ENCODE data around the gene RBMS1. TPM values are rescaled to one million over a fixed set of nuclear protein-coding genes. Genes with fewer than 3 reads are reported as not detected.
A peak's percentile ranks its signal among the peaks of the same experiment; 100 is the strongest.

RBMS1 gene
- total and polyA plus RNA-seq, 2 of the 4 experiments (the other 2 are of a cell fraction) = 43.5 to 64.9 TPM

DNA sequence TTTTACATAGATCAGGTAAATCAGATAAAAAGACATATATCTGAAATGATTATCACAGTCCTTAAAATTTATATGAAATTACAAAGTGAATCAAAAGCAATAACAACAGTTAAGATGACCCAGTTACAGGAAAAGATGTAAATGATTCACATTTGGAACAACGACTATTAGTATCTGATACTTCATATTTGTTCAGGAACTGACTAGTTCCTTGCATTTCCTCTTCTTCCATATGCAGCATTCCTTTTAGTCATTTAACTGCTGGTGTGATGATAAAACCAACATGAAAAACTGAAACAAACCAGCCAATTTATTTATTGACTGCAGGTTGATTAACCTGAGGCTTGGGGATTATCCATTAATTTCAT lies 75.2 kb downstream of the RBMS1 start:
- Histone ChIP-seq H4K5ac (ENCODE audit: low read depth, low read length) (peak overlapping the region; percentile 64; the same call in 1 of the 2 replicates), H3K56ac (ENCODE audit: extremely low read depth, insufficient read depth, low read length) (no peak overlapping the region), H3K9me3 (ENCODE audit: control insufficient read depth, insufficient read depth, low read length) (no peaks in the 10 kb centered on the region), H3K9ac (ENCODE audit: low read depth, low read length) (no peak overlapping the region), H3K79me1 (ENCODE audit: low read depth in 1 of 2, low read length in 2 of 2) (peaks cover 15 to 50% of the 10 kb centered on the region in 2 experiments), H3K4ac (ENCODE audit: low read depth, low read length) (no peak overlapping the region), H3K4me1 (ENCODE audit: control insufficient read depth, insufficient read depth, low read length) (peaks cover 14% of the 10 kb centered on the region), H2BK20ac (ENCODE audit: low read depth, low read length) (no peak overlapping the region), H4K91ac (ENCODE audit: insufficient read depth, low read depth, low read length) (0 out of 2 replicates have a peak overlapping the region, but pooled peaks have one; percentile 61), H3K27me3 (ENCODE audit: control insufficient read depth, insufficient read depth, low read length) (no peaks in the 10 kb centered on the region), H2BK15ac (ENCODE audit: low read depth, low read length) (no peak overlapping the region; the same call in 2 of the 3 replicates), H2BK120ac (ENCODE audit: low read depth, low read length) (no peak overlapping the region), H3K14ac (replicated peaks; ENCODE audit: low read depth, low read length) (no peak overlapping the region), H2AFZ (replicated peaks; ENCODE audit: low read length, poor library complexity) (no peak overlapping the region), H2BK5ac (ENCODE audit: low read depth, low read length, poor library complexity, severe bottlenecking) (peak overlapping the region; percentile 33), H3K36me3 (ENCODE audit: control insufficient read depth, insufficient read depth, low read length) (no peaks in the 10 kb centered on the region), H2AK5ac (ENCODE audit: low read depth, low read length) (no peak overlapping the region; the same call in 1 of the 2 replicates), H3K18ac (ENCODE audit: low read depth, low read length) (peak overlapping the region; percentile 88; the same call in 1 of the 2 replicates), H3K9me1 (ENCODE audit: insufficient read depth, low read length) (peaks cover 9% of the 10 kb centered on the region), H3K4me2 (ENCODE audit: low read depth, low read length) (peak overlapping the region; percentile 81), H4K20me1 (ENCODE audit: insufficient read depth, low read length) (peaks cover 8% of the 10 kb centered on the region; the same call in 1 of the 2 replicates), H3K27ac (ENCODE audit: insufficient read depth, low read length) (peak overlapping the region; percentile 50; the same call in 1 of the 2 replicates), H2AK9ac (replicated peaks; ENCODE audit: low read depth, low read length, poor library complexity) (no peak overlapping the region), H4K8ac (ENCODE audit: low read depth in 2 of 2, low read length in 2 of 2) (peak overlapping the region in 1 of 2 experiments; percentile 38; a peak in 2 of 4 replicates), H3K4me3 (ENCODE audit: insufficient read depth, low read depth, low read length) (no peak overlapping the region), H3K23ac (ENCODE audit: low read depth, low read length) (no peak overlapping the region)
- TF ChIP-seq CHD1 (IDR thresholded peaks at IDR 0.05; ENCODE audit: low read depth, low read length) = no peak
- TF ChIP-seq, protein P1, sequence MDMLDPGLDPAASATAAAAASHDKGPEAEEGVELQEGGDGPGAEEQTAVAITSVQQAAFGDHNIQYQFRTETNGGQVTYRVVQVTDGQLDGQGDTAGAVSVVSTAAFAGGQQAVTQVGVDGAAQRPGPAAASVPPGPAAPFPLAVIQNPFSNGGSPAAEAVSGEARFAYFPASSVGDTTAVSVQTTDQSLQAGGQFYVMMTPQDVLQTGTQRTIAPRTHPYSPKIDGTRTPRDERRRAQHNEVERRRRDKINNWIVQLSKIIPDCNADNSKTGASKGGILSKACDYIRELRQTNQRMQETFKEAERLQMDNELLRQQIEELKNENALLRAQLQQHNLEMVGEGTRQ (IDR thresholded peaks at IDR 0.05; ENCODE audit: low read depth, low read length) = no peak
- TF ChIP-seq SMC3 (IDR thresholded peaks at IDR 0.05; ENCODE audit: low read depth, low read length) = no peak
- no peak for TF ChIP-seq MXI1 (IDR thresholded peaks at IDR 0.05; ENCODE audit: borderline replicate concordance, low read depth, low read length)
- TF ChIP-seq FOS (IDR thresholded peaks at IDR 0.05; ENCODE audit: low read depth, low read length) = no peak
- no peak for TF ChIP-seq RCOR1 (IDR thresholded peaks at IDR 0.05; ENCODE audit: insufficient replicate concordance, low read length)
- TF ChIP-seq, protein P2, sequence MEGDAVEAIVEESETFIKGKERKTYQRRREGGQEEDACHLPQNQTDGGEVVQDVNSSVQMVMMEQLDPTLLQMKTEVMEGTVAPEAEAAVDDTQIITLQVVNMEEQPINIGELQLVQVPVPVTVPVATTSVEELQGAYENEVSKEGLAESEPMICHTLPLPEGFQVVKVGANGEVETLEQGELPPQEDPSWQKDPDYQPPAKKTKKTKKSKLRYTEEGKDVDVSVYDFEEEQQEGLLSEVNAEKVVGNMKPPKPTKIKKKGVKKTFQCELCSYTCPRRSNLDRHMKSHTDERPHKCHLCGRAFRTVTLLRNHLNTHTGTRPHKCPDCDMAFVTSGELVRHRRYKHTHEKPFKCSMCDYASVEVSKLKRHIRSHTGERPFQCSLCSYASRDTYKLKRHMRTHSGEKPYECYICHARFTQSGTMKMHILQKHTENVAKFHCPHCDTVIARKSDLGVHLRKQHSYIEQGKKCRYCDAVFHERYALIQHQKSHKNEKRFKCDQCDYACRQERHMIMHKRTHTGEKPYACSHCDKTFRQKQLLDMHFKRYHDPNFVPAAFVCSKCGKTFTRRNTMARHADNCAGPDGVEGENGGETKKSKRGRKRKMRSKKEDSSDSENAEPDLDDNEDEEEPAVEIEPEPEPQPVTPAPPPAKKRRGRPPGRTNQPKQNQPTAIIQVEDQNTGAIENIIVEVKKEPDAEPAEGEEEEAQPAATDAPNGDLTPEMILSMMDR (conservative IDR thresholded peaks at IDR 0.05; ENCODE audit: low read depth, low read length) = no peak
- in situ Hi-C loops (cut with MboI; ENCODE audit: low sequenced_read_pairs) = loop anchor here (10.0 kb wide), 1 partner anchor 546 kb away; no protein-coding TSS in a partner anchor
- no CpG with 5 or more reads among the region's 1 CpG for WGBS, 2 experiments (ENCODE audit: extremely low coverage in 2 of 2, insufficient read length in 1 of 2)
- ATAC-seq (ENCODE audit: low read depth) = no peak
- BruUV-seq (replicated peaks) = no TSS peak
- ChIA-PET POLR2A (ENCODE audit: unreplicated experiment) (no interaction called here), CTCF (no interaction called here)
- dilution Hi-C loops (cut with HindIII; ENCODE audit: low sequenced_read_pairs, unreplicated experiment) = no loop called here
- DNase-seq = no peak
- intact Hi-C loops (cut with micrococcal nuclease) = no loop called here

Data from IMR-90 (cell line).